Fibroblast of the aortic adventitia (primary cell): ENCODE data around the gene TP53I11. TPM values are rescaled to one million over a fixed set of nuclear protein-coding genes. Genes with fewer than 3 reads are reported as not detected.

Experiments used
- DNase-seq: peaks from one replicate; pipeline ENCODE4 v3.0.0-alpha.2; 2010; ENCODE audit warnings: low read depth
- H3K4me3 ChIP-seq: 2 replicates; pipeline ENCODE4 v1.5.1; 2011; ENCODE audit warnings: low read depth, mild to moderate bottlenecking, control low read depth, low read length, moderate library complexity
- CTCF ChIP-seq: IDR thresholded peaks from 2 replicates; pipeline ENCODE4 v1.5.1; 2011; ENCODE audit warnings: mild to moderate bottlenecking, low read length, control low read depth, inconsistent platforms; ENCODE audit not compliant: insufficient read depth
- total RNA-seq: library from RNA; depleted of rRNA; stranded (reverse); fragments of >200 nt; gene quantifications from 2 replicates; pipeline ENCODE4 v1.2.3, GENCODE V29; 2012; ENCODE audit warnings: low replicate concordance

The TP53I11 gene
- total RNA-seq, 1 donor, result 23.1 TPM

- DNase-seq, result no peak
- TF ChIP-seq CTCF, result no peak
- no peak overlapping the region for H3K4me3 ChIP-seq
These were observed 6.4 kb downstream of the TP53I11 start for GRCh38 chr11:44944181-44944852.

GRCh38 chr11:44943696-44944095 lies 7.0 kb downstream of the TP53I11 start:
- no peak for TF ChIP-seq CTCF
- DNase-seq, result no peak
- H3K4me3 ChIP-seq, result no peak overlapping the region

- DNase-seq, result no peak
- TF ChIP-seq CTCF, result no peak
- H3K4me3 ChIP-seq, result no peak overlapping the region
These were observed 7.6 kb downstream of the TP53I11 start for GRCh38 chr11:44943118-44943517.

- H3K4me3 ChIP-seq, result no peak overlapping the region
- no peak for TF ChIP-seq CTCF
- DNase-seq, result no peak
These were observed 8.4 kb downstream of the TP53I11 start for GRCh38 chr11:44942029-44942955.

- no peak for DNase-seq
- no peak overlapping the region for H3K4me3 ChIP-seq
- no peak for TF ChIP-seq CTCF
These were observed 9.2 kb downstream of the TP53I11 start for GRCh38 chr11:44941259-44942021.

- TF ChIP-seq CTCF, result no peak
- DNase-seq, result no peak
- H3K4me3 ChIP-seq, result no peak overlapping the region
These were observed 9.8 kb downstream of the TP53I11 start for GRCh38 chr11:44940835-44941234.
